T-cell (primary cell): ENCODE data around the gene KIF20B. TPM values are rescaled to one million over a fixed set of nuclear protein-coding genes. Genes with fewer than 3 reads are reported as not detected.
A peak's percentile ranks its signal among the peaks of the same experiment; 100 is the strongest.

ENCODE experiments used
- ATAC-seq, 4 experiments: fragments of 200-7000 bp in 3 of 4; fragments of 150-1000 bp in 1 of 4; cut with Tn5 transposase; replicated peaks in 1 of 4; 1 replicate in 3 of 4; 2 replicates in 1 of 4; pipeline ENCODE4 v1.10.0; 2021; ENCODE audit warnings: moderate library complexity in 3 of 4, mild to moderate bottlenecking in 2 of 4, moderate number of reproducible peaks in 1 of 4
- CTCF ChIA-PET, 2 donors: fragments of 300-600 bp; sonication (Branson Sonifier 250); formaldehyde crosslinking; loops; one replicate each; lab custom pipeline; 2022; ENCODE audit warnings: antibody characterized with exemption in 2 of 2; lab: Charles Lee
- POLR2A ChIA-PET, 2 donors: fragments of 300-600 bp; sonication (Branson Sonifier 250); formaldehyde crosslinking; loops; one replicate each; lab custom pipeline; 2022; ENCODE audit warnings: antibody characterized with exemption in 2 of 2; lab: Charles Lee
- DNase-seq, 35 experiments: peaks; one replicate each; pipeline versions ENCODE4 v3.0.0 to v3.0.0-alpha.2; 2013 to 2023
- H3K27ac ChIP-seq: one replicate; pipeline ENCODE4 v1.5.1; 2013; ENCODE audit warnings: low read length
- H3K27me3 ChIP-seq, 2 experiments: replicated peaks in 1 of 2; 1 replicate in 1 of 2; 2 replicates in 1 of 2; pipeline versions ENCODE4 v1.6.1 to v1.7.0; 2013; ENCODE audit warnings: low read length in 1 of 2, mixed read lengths in 1 of 2; ENCODE audit not compliant: control insufficient read depth in 2 of 2, insufficient read depth in 2 of 2; ENCODE audit errors: extremely low read depth in 1 of 2
- H3K36me3 ChIP-seq, 2 donors: 1 replicate in 1 of 2; 2 replicates in 1 of 2; pipeline versions ENCODE4 v1.6.1 to v1.7.0; 2013; ENCODE audit warnings: low read length in 1 of 2; ENCODE audit not compliant: control insufficient read depth in 2 of 2, insufficient read depth in 1 of 2; ENCODE audit errors: extremely low read depth in 1 of 2
- H3K4me1 ChIP-seq, 2 experiments: 1 replicate in 1 of 2; 2 replicates in 1 of 2; pipeline versions ENCODE4 v1.6.1 to v1.7.0; 2013; ENCODE audit warnings: low read length in 2 of 2, mixed read lengths in 1 of 2; ENCODE audit not compliant: insufficient read depth in 2 of 2, control insufficient read depth in 1 of 2; ENCODE audit errors: extremely low read depth in 1 of 2
- H3K4me3 ChIP-seq, 2 donors: 1 replicate in 1 of 2; 2 replicates in 1 of 2; pipeline versions ENCODE4 v1.5.1 to v1.7.0; 2013; ENCODE audit warnings: mild to moderate bottlenecking in 2 of 2, low read length in 1 of 2, moderate library complexity in 1 of 2; ENCODE audit not compliant: control insufficient read depth in 1 of 2; ENCODE audit errors: extremely low read depth in 1 of 2
- H3K9me3 ChIP-seq: 2 replicates; pipeline ENCODE4 v1.7.0; 2013
- H3K27ac Mint-ChIP-seq, 2 donors: one replicate each; pipeline ENCODE4 v1.8.0; 2020 to 2021; ENCODE audit warnings: mild to moderate bottlenecking in 2 of 2, mixed read lengths in 2 of 2
- H3K27me3 Mint-ChIP-seq, 2 donors: one replicate each; pipeline ENCODE4 v1.8.0; 2021 to 2022; ENCODE audit warnings: mixed read lengths in 2 of 2
- H3K36me3 Mint-ChIP-seq: one replicate; pipeline ENCODE4 v1.8.0; 2021; ENCODE audit warnings: mixed read lengths
- H3K4me1 Mint-ChIP-seq, 3 donors: one replicate each; pipeline ENCODE4 v1.8.0; 2020 to 2022; ENCODE audit warnings: mixed read lengths in 3 of 3, mild to moderate bottlenecking in 1 of 3
- H3K4me3 Mint-ChIP-seq, 3 donors: one replicate each; pipeline ENCODE4 v1.8.0; 2020 to 2022; ENCODE audit warnings: mild to moderate bottlenecking in 3 of 3, mixed read lengths in 3 of 3, moderate library complexity in 3 of 3
- H3K9me3 Mint-ChIP-seq, 3 donors: one replicate each; pipeline ENCODE4 v1.8.0; 2020 to 2022; ENCODE audit warnings: mixed read lengths in 3 of 3
- WGBS: methylation state at CpG from one replicate; pipeline ENCODE4 v1.1.5; 2013; ENCODE audit warnings: missing lambda C conversion rate; ENCODE audit not compliant: insufficient coverage; 5-methylcytosine and 5-hydroxymethylcytosine counted together
- total RNA-seq, 35 experiments: library from RNA in 6 of 35; stranded (reverse) in 6 of 35; fragments of 120-200 nt in 1 of 35; gene quantifications; one replicate each; pipeline versions ENCODE4 v1.2.1 to v1.2.4 and lab custom pipeline; 2013 to 2026

Gene KIF20B, protein sequence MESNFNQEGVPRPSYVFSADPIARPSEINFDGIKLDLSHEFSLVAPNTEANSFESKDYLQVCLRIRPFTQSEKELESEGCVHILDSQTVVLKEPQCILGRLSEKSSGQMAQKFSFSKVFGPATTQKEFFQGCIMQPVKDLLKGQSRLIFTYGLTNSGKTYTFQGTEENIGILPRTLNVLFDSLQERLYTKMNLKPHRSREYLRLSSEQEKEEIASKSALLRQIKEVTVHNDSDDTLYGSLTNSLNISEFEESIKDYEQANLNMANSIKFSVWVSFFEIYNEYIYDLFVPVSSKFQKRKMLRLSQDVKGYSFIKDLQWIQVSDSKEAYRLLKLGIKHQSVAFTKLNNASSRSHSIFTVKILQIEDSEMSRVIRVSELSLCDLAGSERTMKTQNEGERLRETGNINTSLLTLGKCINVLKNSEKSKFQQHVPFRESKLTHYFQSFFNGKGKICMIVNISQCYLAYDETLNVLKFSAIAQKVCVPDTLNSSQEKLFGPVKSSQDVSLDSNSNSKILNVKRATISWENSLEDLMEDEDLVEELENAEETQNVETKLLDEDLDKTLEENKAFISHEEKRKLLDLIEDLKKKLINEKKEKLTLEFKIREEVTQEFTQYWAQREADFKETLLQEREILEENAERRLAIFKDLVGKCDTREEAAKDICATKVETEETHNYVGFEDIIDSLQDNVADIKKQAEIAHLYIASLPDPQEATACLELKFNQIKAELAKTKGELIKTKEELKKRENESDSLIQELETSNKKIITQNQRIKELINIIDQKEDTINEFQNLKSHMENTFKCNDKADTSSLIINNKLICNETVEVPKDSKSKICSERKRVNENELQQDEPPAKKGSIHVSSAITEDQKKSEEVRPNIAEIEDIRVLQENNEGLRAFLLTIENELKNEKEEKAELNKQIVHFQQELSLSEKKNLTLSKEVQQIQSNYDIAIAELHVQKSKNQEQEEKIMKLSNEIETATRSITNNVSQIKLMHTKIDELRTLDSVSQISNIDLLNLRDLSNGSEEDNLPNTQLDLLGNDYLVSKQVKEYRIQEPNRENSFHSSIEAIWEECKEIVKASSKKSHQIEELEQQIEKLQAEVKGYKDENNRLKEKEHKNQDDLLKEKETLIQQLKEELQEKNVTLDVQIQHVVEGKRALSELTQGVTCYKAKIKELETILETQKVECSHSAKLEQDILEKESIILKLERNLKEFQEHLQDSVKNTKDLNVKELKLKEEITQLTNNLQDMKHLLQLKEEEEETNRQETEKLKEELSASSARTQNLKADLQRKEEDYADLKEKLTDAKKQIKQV (N-terminal part only)
- 10 to 100 TPM; 17.6 to 21.5 (median 20.1) TPM for total RNA-seq
- total RNA-seq (2013), result 12.8 TPM
- total RNA-seq (lab: John Stamatoyannopoulos, UW), result 32.9 to 90.7 (median 51.5) reads per million in 29 experiments

DNA sequence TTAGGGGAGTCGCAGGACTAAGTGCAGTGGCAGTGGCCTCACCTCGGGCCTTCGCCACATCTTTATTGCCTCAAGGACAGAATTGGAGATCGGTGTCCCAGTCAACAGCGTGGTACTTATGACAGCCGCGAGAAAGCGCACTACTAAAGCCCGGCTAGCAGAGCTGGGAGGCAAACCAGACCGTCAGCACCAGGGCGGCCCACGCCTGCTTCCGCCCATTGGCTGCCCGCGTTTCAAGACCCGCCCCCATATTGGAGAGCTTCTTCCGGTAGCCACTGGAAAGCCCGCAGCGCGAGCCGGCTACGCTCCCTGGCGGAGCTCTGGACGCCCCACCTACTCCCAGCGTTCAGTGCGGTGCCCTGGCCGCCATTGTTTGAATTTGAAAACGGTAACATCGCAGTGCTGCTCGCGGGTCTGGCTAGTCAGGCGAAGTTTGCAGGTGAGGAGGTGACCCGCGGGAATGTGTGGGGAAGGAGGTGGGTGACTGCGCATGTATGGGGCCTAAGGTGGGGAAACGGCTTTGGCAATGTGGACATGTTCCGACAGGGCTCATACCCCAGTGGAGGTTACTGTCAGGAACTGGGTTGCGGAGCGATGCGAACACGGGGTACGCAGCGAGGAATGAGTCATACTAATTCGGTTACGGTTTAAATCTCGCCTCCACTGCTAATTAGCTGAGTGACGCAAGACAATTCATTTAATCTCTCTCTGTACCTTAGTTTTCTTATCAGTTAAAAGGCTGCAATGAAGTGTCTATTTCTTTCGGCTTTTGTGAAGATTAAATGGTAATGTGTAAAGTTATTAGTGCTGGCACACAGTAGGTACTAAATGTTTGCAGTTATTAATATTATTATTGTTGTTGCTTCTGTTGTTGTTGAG is at the start of gene KIF20B:
TSS of gene KIF20B (plus strand) at position 349 of the 879 bp plus-strand sequence. CDS start 3,705 bp downstream, outside the sequence.
- Histone ChIP-seq H3K9me3 (no peaks in the 10 kb centered on the region), H3K4me3 (peak within 1 kb of the TSS; percentile 77 to 90), H3K36me3 (no peaks in the 10 kb centered on the region), H3K27ac (peak within 1 kb of the TSS; percentile 77), H3K27me3 (no peaks in the 10 kb centered on the region), H3K4me1 (peaks cover 7% of the 10 kb centered on the region in 2 experiments)
- WGBS, result under 1% methylated on average over 41 of the region's 48 CpGs
- no peaks in the 10 kb centered on the region for H3K9me3 Mint-ChIP-seq
- ChIA-PET CTCF (interaction anchor here in 1 of 2 donors (0.6 to 1.7 kb wide), 9 partner anchors 9 to 769 kb away, joined by 3 to 7 read pairs (median 4); partner anchors contain the start of gene IFIT5), POLR2A (interaction anchor here (0.6 to 1.4 kb wide), 6 partner anchors 9 to 287 kb away, joined by 3 to 11 read pairs (median 4); partner anchors contain the start of gene IFIT5 (in 1 of the 2))
- DNase-seq, result peak; percentile 86 to 97 (median 95)
- peak within 1 kb of the TSS; percentile 91 to 98 for H3K27ac Mint-ChIP-seq
- H3K27me3 Mint-ChIP-seq, result no peaks in the 10 kb centered on the region
- peak within 1 kb of the TSS; percentile 90 to 97 (median 94) for H3K4me3 Mint-ChIP-seq
- H3K36me3 Mint-ChIP-seq, result no peaks in the 10 kb centered on the region
- peaks cover 34 to 55% (median 45%) of the 10 kb centered on the region in 3 donors for H3K4me1 Mint-ChIP-seq
- peak; percentile 97 to 99 (median 98) for ATAC-seq

DNA sequence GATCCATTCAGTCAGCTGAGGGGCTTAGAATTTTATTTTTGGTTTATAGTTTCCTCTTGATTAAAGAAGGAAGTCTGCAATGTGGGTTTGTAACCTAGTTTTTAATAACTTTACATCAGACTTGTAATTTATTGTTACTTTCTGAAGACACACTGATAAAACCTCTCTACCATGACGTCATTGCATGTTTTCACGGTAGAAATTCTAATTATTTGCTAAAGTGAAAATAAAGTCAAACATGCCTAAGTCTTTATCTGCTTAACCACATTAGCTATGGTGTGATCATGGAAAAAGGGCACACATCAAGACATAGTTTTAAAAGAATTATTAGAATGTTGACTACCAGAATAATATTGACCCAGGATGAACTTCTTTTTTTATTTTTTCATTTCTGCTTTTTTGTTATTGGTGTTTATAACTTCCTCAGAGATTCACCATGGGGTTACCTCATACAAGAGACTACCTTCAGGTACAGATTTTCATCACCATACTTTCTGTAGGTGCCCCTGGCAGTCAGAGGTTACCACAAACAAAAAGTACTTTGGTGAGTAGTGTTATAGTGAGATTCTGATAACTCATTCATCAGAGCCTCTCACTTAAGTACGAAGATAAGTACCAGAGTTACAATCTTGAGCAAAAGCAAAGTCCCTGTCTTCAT is 49.3 kb upstream of the KIF20B start:
- Mint-ChIP-seq H3K27me3 (peaks cover 9 to 17% of the 10 kb centered on the region in 2 donors), H3K36me3 (no peaks in the 10 kb centered on the region), H3K27ac (no peak overlapping the region), H3K9me3 (peaks cover 4 to 5% (median 5%) of the 10 kb centered on the region in 3 donors), H3K4me1 (peaks cover 0 to 3% (median 0%) of the 10 kb centered on the region in 3 donors), H3K4me3 (no peak overlapping the region)
- CTCF ChIA-PET, result no interaction called here
- POLR2A ChIA-PET, result no interaction called here
- DNase-seq (no peak), ATAC-seq (no peak)
- Histone ChIP-seq H3K4me3 (no peak overlapping the region), H3K27ac (no peak overlapping the region), H3K36me3 (no peaks in the 10 kb centered on the region), H3K4me1 (no peaks in the 10 kb centered on the region), H3K9me3 (no peaks in the 10 kb centered on the region), H3K27me3 (peaks cover 0 to 3% of the 10 kb centered on the region in 2 experiments)
- WGBS, result 40% methylated on average over 1 of the region's 3 CpGs

- Mint-ChIP-seq H3K36me3 (no peaks in the 10 kb centered on the region), H3K4me3 (no peak overlapping the region), H3K9me3 (peaks cover 4 to 5% (median 5%) of the 10 kb centered on the region in 3 donors), H3K4me1 (peaks cover 0 to 3% (median 0%) of the 10 kb centered on the region in 3 donors), H3K27me3 (peaks cover 9 to 17% of the 10 kb centered on the region in 2 donors), H3K27ac (no peak overlapping the region)
- ChIA-PET POLR2A (no interaction called here), CTCF (no interaction called here)
- no peaks in the 10 kb centered on the region for H3K36me3 ChIP-seq
- peaks cover 0 to 3% of the 10 kb centered on the region in 2 experiments for H3K27me3 ChIP-seq
- H3K4me3 ChIP-seq, result no peak overlapping the region
- no peaks in the 10 kb centered on the region for H3K9me3 ChIP-seq
- 100% methylated on average over 3 of the region's 3 CpGs for WGBS
- H3K4me1 ChIP-seq, result no peaks in the 10 kb centered on the region
- no peak for ATAC-seq
- no peak overlapping the region for H3K27ac ChIP-seq
- no peak for DNase-seq
Measured at GRCh38 chr10:89652806-89653370, 48.5 kb upstream of the KIF20B start.

- H3K27me3 Mint-ChIP-seq, result peaks cover 8 to 13% of the 10 kb centered on the region in 2 donors
- H3K36me3 ChIP-seq, result no peaks in the 10 kb centered on the region
- H3K4me3 ChIP-seq, result no peak overlapping the region
- H3K4me3 Mint-ChIP-seq, result no peak overlapping the region
- CTCF ChIA-PET, result no interaction called here
- no peak overlapping the region for H3K27ac Mint-ChIP-seq
- ATAC-seq (no peak), DNase-seq (no peak)
- POLR2A ChIA-PET, result no interaction called here
- H3K4me1 ChIP-seq, result no peaks in the 10 kb centered on the region
- no peak overlapping the region for H3K27ac ChIP-seq
- peaks cover 0 to 3% (median 0%) of the 10 kb centered on the region in 3 donors for H3K4me1 Mint-ChIP-seq
- H3K36me3 Mint-ChIP-seq, result no peaks in the 10 kb centered on the region
- no CpG with 5 or more reads among the region's 6 CpGs for WGBS
- peaks cover 0 to 3% of the 10 kb centered on the region in 2 experiments for H3K27me3 ChIP-seq
- peaks cover 4 to 5% (median 5%) of the 10 kb centered on the region in 3 donors for H3K9me3 Mint-ChIP-seq
- no peaks in the 10 kb centered on the region for H3K9me3 ChIP-seq
Measured at GRCh38 chr10:89653410-89653869, 48.0 kb upstream of the KIF20B start.

DNA sequence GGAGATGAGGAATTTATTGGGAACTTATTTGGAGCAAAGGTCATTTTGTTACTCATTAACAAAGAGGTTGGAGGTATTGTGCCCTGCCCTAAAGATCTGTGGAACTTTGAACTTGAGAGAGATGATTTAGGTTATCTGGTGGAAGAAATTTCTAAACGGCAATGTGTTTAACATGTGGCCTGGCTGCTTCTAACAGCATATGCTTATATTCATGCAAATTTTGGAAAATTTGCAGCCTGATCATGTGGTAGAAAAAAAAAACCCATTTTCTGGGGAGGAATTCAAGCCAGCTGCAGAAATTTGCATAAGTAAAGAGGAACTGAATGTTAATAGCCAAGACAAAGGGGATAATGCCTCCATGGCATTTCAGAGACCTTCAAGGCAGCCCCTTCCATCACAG is 45.7 kb upstream of the KIF20B start:
- Histone ChIP-seq H3K27ac (no peak overlapping the region), H3K9me3 (no peaks in the 10 kb centered on the region), H3K4me1 (no peaks in the 10 kb centered on the region), H3K4me3 (no peak overlapping the region), H3K27me3 (no peaks in the 10 kb centered on the region), H3K36me3 (no peaks in the 10 kb centered on the region)
- H3K4me3 Mint-ChIP-seq, result no peak overlapping the region
- H3K4me1 Mint-ChIP-seq, result peaks cover 0 to 3% (median 0%) of the 10 kb centered on the region in 3 donors
- peaks cover 4 to 5% (median 5%) of the 10 kb centered on the region in 3 donors for H3K9me3 Mint-ChIP-seq
- DNase-seq, result no peak
- no peaks in the 10 kb centered on the region for H3K36me3 Mint-ChIP-seq
- no peak overlapping the region for H3K27ac Mint-ChIP-seq
- POLR2A ChIA-PET, result no interaction called here
- WGBS, result 86% methylated on average over 1 of the region's 1 CpG
- H3K27me3 Mint-ChIP-seq, result peaks cover 0 to 5% of the 10 kb centered on the region in 2 donors
- CTCF ChIA-PET, result no interaction called here
- ATAC-seq, result no peak
